GM19395 (cell line): Measurements from ENCODE around the gene RBFOX1.

Experiments used
- ATAC-seq: cut with Tn5 transposase; IDR thresholded peaks from one replicate; pipeline ENCODE4 v1.9.1; 2021; ENCODE audit warnings: mild to moderate bottlenecking, moderate library complexity; ENCODE audit not compliant: unreplicated experiment

Gene RBFOX1

GRCh38 chr16:7332611-7333010 is at the start of gene RBFOX1:
TSS of gene RBFOX1 (plus strand) at chr16:7332845.
- ATAC-seq: no peak

GRCh38 chr16:7284780-7285179 is 47.9 kb upstream of the RBFOX1 start:
- ATAC-seq: no peak

- no peak for ATAC-seq
Measured at GRCh38 chr16:7285520-7285919, 47.1 kb upstream of the RBFOX1 start.

- no peak for ATAC-seq
Measured at GRCh38 chr16:7289299-7289698, 43.3 kb upstream of the RBFOX1 start.

- ATAC-seq: no peak
Measured at GRCh38 chr16:7290682-7291081, 42.0 kb upstream of the RBFOX1 start.

- no peak for ATAC-seq
Measured at GRCh38 chr16:7294020-7294419, 38.6 kb upstream of the RBFOX1 start.

GRCh38 chr16:7303052-7303610 is 29.5 kb upstream of the RBFOX1 start:
- no peak for ATAC-seq

GRCh38 chr16:7303660-7304200 is 28.9 kb upstream of the RBFOX1 start:
- ATAC-seq: no peak

- ATAC-seq: no peak
Measured at GRCh38 chr16:7304279-7304678, 28.4 kb upstream of the RBFOX1 start.

GRCh38 chr16:7304958-7305357 is 27.7 kb upstream of the RBFOX1 start:
- no peak for ATAC-seq

- no peak for ATAC-seq
Measured at GRCh38 chr16:7313170-7313569, 19.5 kb upstream of the RBFOX1 start.

- ATAC-seq: no peak
Measured at GRCh38 chr16:7314163-7314562, 18.5 kb upstream of the RBFOX1 start.

- ATAC-seq: no peak
Measured at GRCh38 chr16:7315813-7316212, 16.8 kb upstream of the RBFOX1 start.

- no peak for ATAC-seq
Measured at GRCh38 chr16:7316281-7316888, 16.3 kb upstream of the RBFOX1 start.

GRCh38 chr16:7317982-7318381 is 14.7 kb upstream of the RBFOX1 start:
- no peak for ATAC-seq

- ATAC-seq: no peak
Measured at GRCh38 chr16:7318686-7319085, 14.0 kb upstream of the RBFOX1 start.

- no peak for ATAC-seq
Measured at GRCh38 chr16:7319514-7319913, 13.1 kb upstream of the RBFOX1 start.

GRCh38 chr16:7321661-7322060 is 11.0 kb upstream of the RBFOX1 start:
- no peak for ATAC-seq

- no peak for ATAC-seq
Measured at GRCh38 chr16:7324321-7324720, 8.3 kb upstream of the RBFOX1 start.

- no peak for ATAC-seq
Measured at GRCh38 chr16:7325834-7326233, 6.8 kb upstream of the RBFOX1 start.

GRCh38 chr16:7330709-7331108 is 1.9 kb upstream of the RBFOX1 start:
- ATAC-seq: no peak

- ATAC-seq: no peak
Measured at GRCh38 chr16:7331997-7332396, 648 bp upstream of the RBFOX1 start.
